DOHH2 (cell line): ENCODE data around the gene FN3KRP.

Experiments
- H3F3A ChIP-seq: fragments of 200-600 bp; sonication (generic), shearing (Covaris generic); 2 replicates; pipeline ENCODE4 v1.6.0; 2016; ENCODE audit warnings: antibody characterized with exemption, mild to moderate bottlenecking; ENCODE audit not compliant: control insufficient read depth, insufficient read depth
- H3K27ac ChIP-seq: fragments of 200-600 bp; sonication (generic); 2 replicates; pipeline ENCODE4 v1.5.1; 2014; ENCODE audit warnings: low read depth, mild to moderate bottlenecking, low read length, moderate library complexity
- H3K27me3 ChIP-seq: fragments of 200-600 bp; sonication (generic); 2 replicates; pipeline ENCODE4 v1.6.1; 2014; ENCODE audit warnings: mild to moderate bottlenecking, low read length, mixed read lengths; ENCODE audit not compliant: control insufficient read depth
- H3K36me3 ChIP-seq: fragments of 200-600 bp; sonication (generic); 2 replicates; pipeline ENCODE4 v1.6.1; 2014; ENCODE audit warnings: mild to moderate bottlenecking, low read length, moderate library complexity, mixed read lengths; ENCODE audit not compliant: control insufficient read depth
- H3K4me1 ChIP-seq: fragments of 200-600 bp; sonication (generic); 2 replicates; pipeline ENCODE4 v1.6.1; 2014; ENCODE audit warnings: mild to moderate bottlenecking, low read length, mixed read lengths; ENCODE audit not compliant: control insufficient read depth
- H3K4me2 ChIP-seq: fragments of 200-600 bp; sonication (generic); 2 replicates; pipeline ENCODE4 v1.6.0; 2014; ENCODE audit warnings: mild to moderate bottlenecking, low read length, moderate library complexity
- H3K4me3 ChIP-seq: fragments of 200-600 bp; sonication (generic); 2 replicates; pipeline ENCODE4 v1.5.1; 2014; ENCODE audit warnings: mild to moderate bottlenecking, low read length, mixed read lengths
- H3K79me2 ChIP-seq: fragments of 200-600 bp; sonication (generic); 2 replicates; pipeline ENCODE4 v1.6.1; 2014; ENCODE audit warnings: mild to moderate bottlenecking, low read length, mixed read lengths; ENCODE audit not compliant: control insufficient read depth
- H3K9me2 ChIP-seq: fragments of 200-600 bp; sonication (generic); replicated peaks from 2 replicates; pipeline ENCODE4 v1.6.1; 2014; ENCODE audit warnings: mild to moderate bottlenecking, low read length, mixed read lengths; ENCODE audit not compliant: control insufficient read depth
- H3K9me3 ChIP-seq: fragments of 200-600 bp; sonication (generic); 2 replicates; pipeline ENCODE4 v1.6.1; 2014; ENCODE audit warnings: antibody characterized with exemption, low read length, mixed read lengths; ENCODE audit not compliant: control insufficient read depth, insufficient read depth
- H4K20me1 ChIP-seq: fragments of 200-600 bp; sonication (generic); 2 replicates; pipeline ENCODE4 v1.6.0; 2014; ENCODE audit warnings: low read depth, mild to moderate bottlenecking, antibody characterized with exemption, low read length, moderate library complexity; ENCODE audit not compliant: control insufficient read depth, insufficient read depth
- CTCF ChIP-seq: fragments of 200-600 bp; sonication (generic); IDR thresholded peaks from one replicate; pipeline ENCODE4 v1.5.1; 2014; ENCODE audit warnings: antibody characterized with exemption, mild to moderate bottlenecking, low read depth, low read length; ENCODE audit not compliant: poor library complexity, severe bottlenecking
- EZH2phosphoT487 ChIP-seq: fragments of 200-600 bp; sonication (generic); IDR thresholded peaks from 2 replicates; pipeline ENCODE4 v1.6.1; 2017; ENCODE audit warnings: borderline replicate concordance, mild to moderate bottlenecking, antibody characterized with exemption, low read length, moderate library complexity, mixed read lengths

Gene FN3KRP

GRCh38 chr17:82745524-82745923, 29.0 kb downstream of the FN3KRP start:
- no peaks in the 10 kb centered on the region for H4K20me1 ChIP-seq
- no peaks in the 10 kb centered on the region for H3F3A ChIP-seq
- H3K9me3 ChIP-seq: peaks cover 9% of the 10 kb centered on the region
- H3K27ac ChIP-seq: no peak overlapping the region
- no peaks in the 10 kb centered on the region for H3K4me1 ChIP-seq
- H3K27me3 ChIP-seq: no peaks in the 10 kb centered on the region
- no peaks in the 10 kb centered on the region for H3K79me2 ChIP-seq
- H3K36me3 ChIP-seq: peaks cover 13% of the 10 kb centered on the region
- no peak overlapping the region for H3K4me2 ChIP-seq
- no peak for TF ChIP-seq EZH2phosphoT487
- TF ChIP-seq CTCF: no peak
- H3K4me3 ChIP-seq: no peak overlapping the region
- no peaks in the 10 kb centered on the region for H3K9me2 ChIP-seq

- no peaks in the 10 kb centered on the region for H3F3A ChIP-seq
- H3K4me1 ChIP-seq: peaks cover 13% of the 10 kb centered on the region
- H3K9me2 ChIP-seq: no peaks in the 10 kb centered on the region
- no peaks in the 10 kb centered on the region for H3K27me3 ChIP-seq
- H3K4me3 ChIP-seq: no peak overlapping the region
- no peaks in the 10 kb centered on the region for H4K20me1 ChIP-seq
- H3K9me3 ChIP-seq: no peaks in the 10 kb centered on the region
- H3K27ac ChIP-seq: no peak overlapping the region
- H3K4me2 ChIP-seq: no peak overlapping the region
- TF ChIP-seq CTCF (no peak), EZH2phosphoT487 (no peak)
- H3K79me2 ChIP-seq: peaks cover 19% of the 10 kb centered on the region
- no peaks in the 10 kb centered on the region for H3K36me3 ChIP-seq
Measured at GRCh38 chr17:82748756-82749155, 32.2 kb downstream of the FN3KRP start.

- no peaks in the 10 kb centered on the region for H3K9me2 ChIP-seq
- H3K4me2 ChIP-seq: no peak overlapping the region
- H3K4me3 ChIP-seq: no peak overlapping the region
Measured at GRCh38 chr17:82750241-82750908, 33.9 kb downstream of the FN3KRP start.

More at GRCh38 chr17:82750241-82750908, 33.9 kb downstream of the FN3KRP start:
- H3K4me1 ChIP-seq: peaks cover 20% of the 10 kb centered on the region
- no peaks in the 10 kb centered on the region for H3K27me3 ChIP-seq
- no peaks in the 10 kb centered on the region for H3F3A ChIP-seq
- H4K20me1 ChIP-seq: no peaks in the 10 kb centered on the region
- H3K79me2 ChIP-seq: peaks cover 35% of the 10 kb centered on the region
- TF ChIP-seq EZH2phosphoT487: no peak
- TF ChIP-seq CTCF: no peak
- H3K27ac ChIP-seq: no peak overlapping the region
- peaks cover 3% of the 10 kb centered on the region; the same call in 1 of the 2 replicates for H3K36me3 ChIP-seq
- H3K9me3 ChIP-seq: no peaks in the 10 kb centered on the region
